8988T (cell line): ENCODE results near the gene VPS13D.

Source experiments
- DNase-seq: peaks from one replicate; pipeline ENCODE4 v3.0.0; 2011

Gene VPS13D

GRCh38 chr1:12244078-12244477 is 14.2 kb downstream of the VPS13D start:
- DNase-seq: no peak

- DNase-seq: no peak
These were observed 14.8 kb downstream of the VPS13D start for GRCh38 chr1:12244585-12244984.

DNA sequence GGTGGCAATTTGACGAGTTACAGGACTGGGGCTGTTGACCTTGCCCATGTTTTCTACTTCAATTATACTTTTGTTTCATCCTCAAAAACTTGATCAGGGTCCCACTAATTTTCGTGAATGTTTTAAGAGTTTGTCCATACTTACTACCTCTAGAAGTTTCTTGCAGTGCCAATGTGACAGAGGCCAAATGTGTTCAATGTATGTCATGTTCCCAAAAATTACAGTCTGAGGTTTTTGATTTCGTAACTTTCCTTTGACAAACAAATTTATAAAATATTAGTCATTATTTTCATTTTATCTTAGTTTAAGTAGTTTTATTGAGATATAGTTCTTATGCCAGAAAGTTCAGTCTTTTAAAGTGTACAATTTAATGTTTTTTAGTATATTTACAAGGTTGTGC is 15.3 kb downstream of the VPS13D start:
- no peak for DNase-seq

DNA sequence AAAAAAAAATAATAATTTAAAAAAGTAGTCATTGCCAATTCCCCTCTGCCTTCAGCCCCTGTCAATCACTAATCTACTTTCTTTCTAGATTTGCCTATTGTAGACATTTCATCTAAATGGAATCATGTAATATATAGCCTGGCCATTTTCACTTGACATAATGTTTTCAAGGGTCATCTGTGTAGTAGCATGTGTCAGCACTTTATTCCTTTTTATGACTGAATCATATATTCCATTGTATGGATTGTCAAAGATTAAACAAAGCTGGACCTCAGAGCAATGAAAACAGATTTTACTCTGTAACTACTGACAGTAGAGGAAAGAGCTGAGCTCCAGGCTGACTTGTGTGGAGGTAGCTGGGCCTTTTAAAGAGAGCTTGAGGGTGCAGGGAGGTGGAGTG is 15.9 kb downstream of the VPS13D start:
- no peak for DNase-seq

DNA sequence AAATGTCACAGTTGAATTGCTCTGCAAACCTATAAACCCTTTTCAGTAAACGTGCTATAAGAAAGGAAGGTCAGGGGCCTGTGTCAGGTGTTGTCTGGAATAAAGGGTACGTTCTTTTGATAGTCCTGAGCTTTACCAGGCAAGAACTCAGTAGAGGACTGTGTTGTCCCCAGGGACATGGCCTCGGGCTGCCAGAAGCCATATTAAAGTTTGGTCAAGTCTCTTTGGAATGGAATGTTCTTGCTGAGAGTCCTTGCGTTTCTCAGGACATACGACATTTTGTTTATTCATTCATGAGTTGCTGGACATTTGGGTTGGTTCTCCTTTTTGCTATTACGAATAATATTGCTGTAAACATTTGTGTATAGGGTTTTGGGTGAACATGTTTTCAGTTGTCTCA is 16.8 kb downstream of the VPS13D start:
- DNase-seq: no peak

DNA sequence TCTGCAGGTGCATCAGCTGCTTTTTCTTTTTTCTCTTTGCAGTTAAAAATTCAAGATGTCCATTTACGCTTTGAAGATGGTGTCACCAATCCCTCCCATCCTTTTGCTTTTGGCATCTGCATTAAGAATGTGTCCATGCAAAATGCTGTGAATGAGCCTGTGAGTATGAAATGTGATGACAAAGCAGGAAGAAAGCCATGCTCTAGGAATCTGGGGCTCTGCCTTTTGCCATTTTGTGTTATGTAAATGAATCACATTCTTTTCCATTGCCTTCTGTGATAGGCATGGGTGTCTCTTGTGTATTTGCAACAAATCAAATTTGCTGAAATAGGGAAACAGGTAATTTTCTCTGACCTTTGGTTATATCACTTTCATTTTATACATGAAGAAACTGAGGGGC is 19.4 kb downstream of the VPS13D start:
- DNase-seq: no peak

DNA sequence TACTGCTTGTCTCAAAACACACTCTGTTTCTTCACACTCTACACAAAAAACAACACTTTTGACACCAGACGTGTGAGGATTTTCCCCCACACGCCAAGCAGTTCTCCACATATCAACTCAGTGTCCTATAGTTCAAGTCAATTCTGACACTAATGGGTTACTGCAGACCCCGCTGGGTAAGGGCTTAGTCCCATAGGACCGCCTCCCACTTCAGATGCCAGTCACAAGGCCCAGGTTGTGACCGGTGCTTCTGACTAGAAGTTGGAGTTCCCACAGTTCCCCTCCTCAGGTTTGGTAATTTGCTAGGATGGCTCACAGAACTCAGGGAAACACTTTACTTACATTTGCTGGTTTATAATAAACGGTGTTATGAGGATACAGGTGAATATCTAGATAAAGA is 19.9 kb downstream of the VPS13D start:
- no peak for DNase-seq

GRCh38 chr1:12251442-12251841 is 21.6 kb downstream of the VPS13D start:
- DNase-seq: no peak

DNA sequence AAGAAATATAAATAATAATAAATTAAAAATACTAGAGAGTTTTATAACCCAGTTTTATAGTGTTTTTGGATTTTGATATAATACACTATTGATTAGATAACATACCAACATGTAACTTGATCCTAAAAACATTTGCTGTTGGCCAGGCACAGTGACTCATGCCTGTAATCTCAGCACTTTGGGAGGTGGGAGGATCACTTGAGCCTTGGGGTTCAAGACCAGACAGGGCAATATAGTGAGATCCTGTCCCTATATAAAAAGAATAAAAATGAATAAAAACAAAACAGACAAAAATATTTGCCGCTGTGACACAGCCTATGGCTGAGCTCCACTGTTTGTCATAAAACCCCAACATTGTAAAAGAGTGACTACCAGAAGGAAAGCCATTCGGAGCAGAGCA is 26.1 kb downstream of the VPS13D start:
- no peak for DNase-seq

- no peak for DNase-seq
These were observed 28.4 kb downstream of the VPS13D start for GRCh38 chr1:12258272-12258671.

GRCh38 chr1:12269351-12269750 is 39.5 kb downstream of the VPS13D start:
- DNase-seq: no peak

GRCh38 chr1:12271033-12271432 is 41.2 kb downstream of the VPS13D start:
- no peak for DNase-seq

GRCh38 chr1:12272770-12273169 is 42.9 kb downstream of the VPS13D start:
- no peak for DNase-seq

DNA sequence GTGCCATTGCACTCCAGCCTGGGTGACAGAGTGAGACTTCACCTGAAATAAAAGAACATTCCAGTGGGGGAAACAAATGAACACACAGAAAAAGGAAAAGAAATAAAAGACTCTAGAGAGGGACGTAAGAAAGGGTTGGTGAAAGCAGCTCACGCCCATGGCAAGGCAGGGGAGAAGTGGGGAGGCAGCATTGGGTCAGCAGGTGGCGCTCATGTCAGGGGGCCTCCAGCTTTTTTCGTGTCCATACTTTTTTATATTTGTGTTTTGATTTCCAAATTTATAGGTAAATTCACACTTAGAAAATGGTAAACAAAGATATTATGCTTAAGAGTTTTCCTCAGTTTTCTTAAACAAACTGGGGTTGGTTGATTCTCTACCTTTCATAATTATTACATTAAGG is 45.5 kb downstream of the VPS13D start:
- DNase-seq: no peak

GRCh38 chr1:12276225-12276624 is 46.4 kb downstream of the VPS13D start:
- peak; percentile 17 for DNase-seq

DNA sequence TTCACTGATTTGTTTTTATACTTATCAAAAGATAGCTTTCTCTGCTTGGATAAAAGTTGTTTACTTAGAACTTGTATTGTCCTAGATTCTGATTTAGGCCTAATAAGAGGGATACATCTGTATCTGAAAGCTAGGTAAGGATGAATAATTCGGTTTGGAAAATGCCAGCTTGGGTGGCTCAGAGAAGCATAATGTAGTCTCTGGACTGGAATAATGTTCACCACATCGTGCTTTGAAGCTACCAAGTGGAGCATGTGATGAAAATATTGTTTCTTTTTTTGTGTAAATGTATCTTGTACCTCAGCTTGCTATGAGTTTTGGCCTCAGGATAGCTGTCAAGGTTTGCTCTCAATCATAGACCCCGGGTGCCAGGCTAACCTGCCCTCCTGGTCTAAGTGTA is 49.2 kb downstream of the VPS13D start:
- no peak for DNase-seq

- no peak for DNase-seq
These were observed 50.1 kb downstream of the VPS13D start for GRCh38 chr1:12279728-12280464.

DNA sequence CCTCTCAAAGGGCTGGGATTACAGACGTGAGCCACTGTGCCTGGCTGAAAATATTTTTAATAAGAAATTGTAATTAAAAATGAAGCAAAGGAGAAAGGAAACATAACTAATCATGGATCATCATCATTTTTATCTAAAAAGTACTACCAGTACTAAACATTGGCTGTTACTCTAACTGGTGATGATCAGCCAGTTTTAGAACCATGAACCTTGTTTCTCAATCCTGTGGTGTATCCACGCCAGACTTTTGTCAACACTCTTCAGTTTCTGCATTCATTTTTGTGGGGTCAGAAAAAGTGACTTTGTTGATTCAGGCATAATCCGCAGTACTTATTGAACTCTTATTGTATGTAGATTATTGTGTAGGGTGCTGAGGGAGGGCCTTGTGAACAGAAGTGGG is 52.3 kb downstream of the VPS13D start:
- DNase-seq: no peak

DNA sequence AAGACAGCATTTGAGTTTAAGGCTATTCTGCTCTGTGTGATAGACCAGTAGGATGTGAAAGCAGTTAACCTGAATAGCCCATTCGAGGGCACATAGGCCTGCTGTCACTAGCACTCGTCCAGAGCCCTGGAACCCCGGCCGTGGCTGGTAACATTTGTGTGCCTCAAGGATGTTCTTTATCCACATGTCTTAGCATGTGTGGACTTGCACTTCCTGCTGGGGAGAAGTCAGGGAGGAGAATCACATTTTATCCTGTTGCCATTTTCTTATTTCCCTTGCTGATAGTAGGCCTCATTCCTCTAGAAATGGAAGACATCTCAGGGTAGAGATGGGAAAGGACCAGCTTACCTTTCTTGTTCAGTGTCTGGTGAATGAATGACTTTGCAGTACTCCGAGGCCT is 54.7 kb downstream of the VPS13D start:
- DNase-seq: no peak

DNA sequence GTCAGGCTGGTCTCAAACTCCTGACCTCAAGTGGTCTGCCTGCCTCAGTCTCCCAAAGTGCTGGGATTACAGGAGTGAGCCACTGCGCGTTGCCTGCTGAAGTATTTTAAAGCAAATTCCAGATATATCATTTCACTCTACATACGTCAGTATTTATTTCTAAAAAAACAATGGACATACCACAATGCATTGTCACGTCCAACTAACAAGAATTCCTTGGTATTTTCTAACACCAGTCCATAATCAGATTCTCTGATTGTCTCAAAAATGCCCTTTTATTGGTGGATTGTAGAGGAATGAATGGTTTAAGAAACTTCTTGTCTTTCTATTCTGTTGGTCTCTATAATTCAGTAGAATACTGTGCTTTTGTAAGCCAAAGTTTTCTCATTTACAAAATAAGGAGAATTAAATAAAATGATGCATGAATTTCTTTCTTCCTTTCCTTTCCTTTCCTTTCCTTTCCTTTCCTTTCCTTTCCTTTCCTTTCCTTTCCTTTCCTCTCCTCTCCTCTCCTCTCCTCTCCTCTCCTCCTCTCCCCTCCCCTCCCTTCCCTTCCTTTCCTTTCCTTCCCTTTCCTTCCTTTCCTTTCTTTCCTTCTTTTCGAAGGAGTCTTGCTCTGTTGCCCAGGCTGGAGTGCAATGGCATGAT is 55.8 kb downstream of the VPS13D start:
- no peak for DNase-seq

DNA sequence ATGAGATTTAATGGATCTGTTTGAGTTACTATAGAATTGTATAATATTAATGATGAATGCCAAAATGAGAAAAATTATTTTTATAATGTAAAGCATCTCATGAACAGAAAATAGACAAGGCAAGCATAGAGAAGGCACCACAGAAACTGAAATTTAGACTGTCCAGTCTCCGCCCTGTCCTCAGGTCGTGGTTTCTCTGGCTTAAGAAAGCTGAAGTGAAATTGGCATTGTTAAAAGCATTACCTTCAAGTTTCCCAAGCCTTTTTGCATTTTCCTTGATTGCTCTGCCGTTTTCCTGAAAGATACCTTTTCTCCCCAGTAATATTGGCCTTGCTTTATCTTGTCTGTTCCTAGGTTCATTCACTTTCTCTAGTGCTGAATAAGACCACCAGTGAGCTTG is 58.0 kb downstream of the VPS13D start:
- no peak for DNase-seq

GRCh38 chr1:12290828-12291227 is 61.0 kb downstream of the VPS13D start:
- no peak for DNase-seq

DNA sequence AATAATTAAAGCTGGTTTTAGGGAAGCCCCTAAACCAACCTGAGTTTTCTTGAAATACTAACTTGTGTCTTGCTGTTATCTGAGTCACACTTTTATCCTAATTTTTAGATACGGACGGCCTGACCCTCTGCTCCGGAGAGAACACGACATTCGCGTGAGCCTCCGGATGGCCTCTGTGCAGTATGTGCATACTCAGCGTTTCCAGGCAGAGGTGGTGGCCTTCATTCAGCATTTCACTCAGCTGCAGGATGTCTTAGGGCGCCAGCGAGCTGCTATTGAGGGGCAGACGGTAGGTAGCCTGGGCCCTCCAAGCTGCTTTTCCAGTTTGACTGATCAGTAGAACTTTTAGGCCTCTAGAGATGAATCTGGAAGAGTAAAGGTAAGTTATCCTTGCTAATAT is 63.6 kb downstream of the VPS13D start:
- DNase-seq: no peak

GRCh38 chr1:12294076-12294475 is 64.2 kb downstream of the VPS13D start:
- no peak for DNase-seq

DNA sequence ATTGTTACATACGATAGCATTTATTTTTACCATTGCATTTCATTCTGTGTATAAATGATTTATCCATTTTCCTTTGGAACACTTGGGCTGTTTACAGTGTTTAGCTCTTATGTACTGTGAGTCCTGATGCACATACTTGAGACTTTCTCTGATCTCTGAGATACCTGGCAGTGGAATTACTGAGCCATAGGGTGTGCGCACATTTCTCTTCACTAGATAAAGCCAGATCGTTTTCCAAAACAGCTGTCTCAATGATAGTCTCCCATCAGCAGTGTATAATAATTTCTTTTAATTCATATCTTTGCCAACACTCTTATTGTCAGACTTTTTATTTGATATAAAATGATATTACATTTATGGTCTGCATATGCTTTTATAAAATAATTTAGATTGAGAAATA is 66.2 kb downstream of the VPS13D start:
- DNase-seq: no peak
